Thoracic aorta (tissue), 2 donors: ENCODE results near the gene GGACT. TPM values are rescaled to one million over a fixed set of nuclear protein-coding genes. Genes with fewer than 3 reads are reported as not detected.
A peak's percentile ranks its signal among the peaks of the same experiment; 100 is the strongest.

ENCODE experiments used
- ATAC-seq: fragments of 150-250 bp; one replicate; pipeline ENCODE4 v1.8.0; 2017; ENCODE audit warnings: low read depth; ENCODE audit not compliant: insufficient number of reproducible peaks, low FRiP score
- DNase-seq: peaks from one replicate; pipeline ENCODE4 v3.0.0-alpha.2; 2020; ENCODE audit warnings: low spot score
- H3K27ac ChIP-seq, 2 donors: fragments of 200-600 bp; sonication (generic); 1 replicate in 1 of 2; 2 replicates in 1 of 2; pipeline ENCODE4 v1.5.1; 2016; ENCODE audit warnings: mild to moderate bottlenecking in 2 of 2, moderate library complexity in 2 of 2
- H3K27me3 ChIP-seq: fragments of 200-600 bp; sonication (generic); replicated peaks from 2 replicates; pipeline ENCODE4 v1.6.0; 2016; ENCODE audit warnings: mild to moderate bottlenecking; ENCODE audit not compliant: insufficient read depth
- H3K36me3 ChIP-seq: fragments of 200-600 bp; sonication (generic); one replicate; pipeline ENCODE4 v1.5.1; 2016
- H3K4me1 ChIP-seq, 2 donors: fragments of 200-600 bp; sonication (generic); 1 replicate in 1 of 2; 2 replicates in 1 of 2; pipeline versions ENCODE4 v1.5.1 to v1.6.0; 2016; ENCODE audit warnings: low read depth in 2 of 2, mild to moderate bottlenecking in 1 of 2; ENCODE audit not compliant: control insufficient read depth in 1 of 2
- H3K4me3 ChIP-seq: fragments of 200-600 bp; sonication (generic); 2 replicates; pipeline ENCODE4 v1.5.1; 2016; ENCODE audit warnings: mild to moderate bottlenecking
- H3K9me3 ChIP-seq: fragments of 200-600 bp; sonication (generic); 2 replicates; pipeline ENCODE4 v1.5.1; 2016
- CTCF ChIP-seq: fragments of 200-600 bp; sonication (generic); IDR thresholded peaks from one replicate; pipeline ENCODE4 v1.5.1; 2019; ENCODE audit warnings: antibody characterized with exemption
- total RNA-seq, 2 donors: library from RNA; depleted of rRNA; stranded (reverse); fragments of >200 nt; gene quantifications; one replicate each; pipeline versions ENCODE4 v1.1.0 to v1.2.3, GENCODE V29; 2016

Gene GGACT
- total RNA-seq, 2 donors from 2014 or later, result 0.27 to 0.92 TPM

GRCh38 chr13:100514788-100515409, 73.7 kb downstream of the GGACT start:
- TF ChIP-seq CTCF, result peak; percentile 76
- Histone ChIP-seq H3K27me3 (no peaks in the 10 kb centered on the region), H3K4me3 (no peak overlapping the region), H3K27ac (no peak overlapping the region), H3K9me3 (no peaks in the 10 kb centered on the region), H3K36me3 (no peaks in the 10 kb centered on the region), H3K4me1 (no peaks in the 10 kb centered on the region)
- no peak for DNase-seq
- peak; percentile 81 for ATAC-seq

GRCh38 chr13:100513987-100514670, 74.5 kb downstream of the GGACT start:
- H3K27ac ChIP-seq, result no peak overlapping the region
- H3K36me3 ChIP-seq, result no peaks in the 10 kb centered on the region

GRCh38 chr13:100513171-100513570, 75.4 kb downstream of the GGACT start:
- H3K9me3 ChIP-seq, result no peaks in the 10 kb centered on the region
- no peak overlapping the region for H3K27ac ChIP-seq
- no peak for ATAC-seq
- no peaks in the 10 kb centered on the region for H3K36me3 ChIP-seq
- TF ChIP-seq CTCF, result no peak
- no peak overlapping the region for H3K4me3 ChIP-seq
- H3K4me1 ChIP-seq, result no peaks in the 10 kb centered on the region
- no peaks in the 10 kb centered on the region for H3K27me3 ChIP-seq
- DNase-seq, result no peak

More at GRCh38 chr13:100513987-100514670, 74.5 kb downstream of the GGACT start:
- TF ChIP-seq CTCF, result no peak
- no peak for ATAC-seq
- Histone ChIP-seq H3K4me1 (no peaks in the 10 kb centered on the region), H3K9me3 (no peaks in the 10 kb centered on the region), H3K4me3 (no peak overlapping the region), H3K27me3 (no peaks in the 10 kb centered on the region)
- no peak for DNase-seq

- no peak overlapping the region for H3K4me3 ChIP-seq
- no peaks in the 10 kb centered on the region for H3K9me3 ChIP-seq
- no peaks in the 10 kb centered on the region for H3K27me3 ChIP-seq
- DNase-seq (no peak), ATAC-seq (no peak)
- no peaks in the 10 kb centered on the region for H3K36me3 ChIP-seq
- TF ChIP-seq CTCF, result no peak
- no peaks in the 10 kb centered on the region for H3K4me1 ChIP-seq
- H3K27ac ChIP-seq, result no peak overlapping the region
Measured at GRCh38 chr13:100512422-100512821, 76.2 kb downstream of the GGACT start.

- Histone ChIP-seq H3K27me3 (no peaks in the 10 kb centered on the region), H3K4me1 (no peaks in the 10 kb centered on the region), H3K27ac (no peak overlapping the region), H3K9me3 (no peaks in the 10 kb centered on the region), H3K36me3 (no peaks in the 10 kb centered on the region), H3K4me3 (no peak overlapping the region)
- no peak for TF ChIP-seq CTCF
- ATAC-seq, result no peak
- no peak for DNase-seq
Measured at GRCh38 chr13:100511466-100511865, 77.1 kb downstream of the GGACT start.
